ENCODE measurements around the gene TYW5.

TYW5 gene

DNA sequence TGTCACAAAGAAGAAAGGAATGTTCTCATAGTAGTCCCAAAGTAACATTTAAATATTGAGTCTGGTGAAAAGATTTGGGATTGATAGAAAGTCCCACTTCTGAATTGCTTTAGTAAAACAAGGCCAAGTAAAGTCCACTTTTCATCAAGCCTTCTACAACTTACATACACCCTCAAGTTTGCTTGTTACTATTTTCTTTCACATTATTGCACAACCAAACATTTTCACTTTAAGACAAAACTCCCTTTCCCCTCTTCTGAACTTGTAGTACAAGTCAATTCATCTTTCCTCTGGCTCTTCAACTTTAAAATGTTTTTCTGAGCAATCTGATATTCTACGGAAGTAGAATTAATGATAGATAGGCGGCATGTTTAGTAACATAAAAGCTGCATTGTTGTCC, 11.1 kb upstream of the TYW5 start:
- Histone ChIP-seq H4K20me1 (ENCODE audit: insufficient read depth, low read length) (no peaks in the 10 kb centered on the region), H3K9me2 (ENCODE audit: low read depth, low read length) (no peaks in the 10 kb centered on the region), H3K79me2 (ENCODE audit: insufficient read depth, low read length) (no peaks in the 10 kb centered on the region), H3F3A (ENCODE audit: insufficient read depth, low read length) (no peaks in the 10 kb centered on the region), H3K4me3 (ENCODE audit: low read depth, low read length, poor library complexity, severe bottlenecking) (no peak overlapping the region), H2AFZ (ENCODE audit: low read length) (no peak overlapping the region), H3K9me3 (ENCODE audit: low read length) (no peaks in the 10 kb centered on the region), H3K27ac (ENCODE audit: low read depth, low read length, poor library complexity, severe bottlenecking) (no peak overlapping the region), H3K36me3 (ENCODE audit: insufficient read depth, low read length) (peaks cover 46% of the 10 kb centered on the region), H3K9ac (ENCODE audit: low read length) (no peak overlapping the region), H3K27me3 (ENCODE audit: insufficient read depth, low read length) (no peaks in the 10 kb centered on the region), H3K4me2 (ENCODE audit: low read length) (no peak overlapping the region), H3K4me1 (ENCODE audit: insufficient read depth, low read length, severe bottlenecking) (no peaks in the 10 kb centered on the region)
- no peak for TF ChIP-seq EZH2 (IDR thresholded peaks at IDR 0.05; ENCODE audit: borderline replicate concordance, low read length)
- TF ChIP-seq, protein P1, sequence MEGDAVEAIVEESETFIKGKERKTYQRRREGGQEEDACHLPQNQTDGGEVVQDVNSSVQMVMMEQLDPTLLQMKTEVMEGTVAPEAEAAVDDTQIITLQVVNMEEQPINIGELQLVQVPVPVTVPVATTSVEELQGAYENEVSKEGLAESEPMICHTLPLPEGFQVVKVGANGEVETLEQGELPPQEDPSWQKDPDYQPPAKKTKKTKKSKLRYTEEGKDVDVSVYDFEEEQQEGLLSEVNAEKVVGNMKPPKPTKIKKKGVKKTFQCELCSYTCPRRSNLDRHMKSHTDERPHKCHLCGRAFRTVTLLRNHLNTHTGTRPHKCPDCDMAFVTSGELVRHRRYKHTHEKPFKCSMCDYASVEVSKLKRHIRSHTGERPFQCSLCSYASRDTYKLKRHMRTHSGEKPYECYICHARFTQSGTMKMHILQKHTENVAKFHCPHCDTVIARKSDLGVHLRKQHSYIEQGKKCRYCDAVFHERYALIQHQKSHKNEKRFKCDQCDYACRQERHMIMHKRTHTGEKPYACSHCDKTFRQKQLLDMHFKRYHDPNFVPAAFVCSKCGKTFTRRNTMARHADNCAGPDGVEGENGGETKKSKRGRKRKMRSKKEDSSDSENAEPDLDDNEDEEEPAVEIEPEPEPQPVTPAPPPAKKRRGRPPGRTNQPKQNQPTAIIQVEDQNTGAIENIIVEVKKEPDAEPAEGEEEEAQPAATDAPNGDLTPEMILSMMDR (IDR thresholded peaks at IDR 0.05; ENCODE audit: low read length), result no peak

DNA sequence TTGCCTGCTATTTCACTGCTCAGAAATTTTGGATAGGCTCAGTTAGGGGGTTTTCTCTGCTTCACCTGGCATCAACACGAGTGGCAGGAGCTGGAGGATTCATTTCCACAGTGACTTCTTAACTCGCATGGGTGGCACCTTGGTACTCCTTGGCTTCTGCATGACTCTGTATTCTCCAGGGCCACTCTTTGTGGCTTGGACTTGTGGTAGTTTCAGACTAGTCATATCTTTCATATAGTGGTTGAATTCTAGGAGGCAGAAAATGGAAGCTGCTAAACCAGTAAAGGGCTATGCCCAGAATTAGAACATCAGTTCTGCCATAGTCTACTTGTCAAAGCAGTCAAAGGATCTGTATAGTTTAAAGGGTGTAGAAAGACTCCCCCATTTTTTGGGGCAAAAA, 6.9 kb upstream of the TYW5 start:
- Histone ChIP-seq H3K79me2 (ENCODE audit: insufficient read depth, low read length) (no peaks in the 10 kb centered on the region), H3K9me3 (ENCODE audit: low read length) (no peaks in the 10 kb centered on the region), H3K9ac (ENCODE audit: low read length) (no peak overlapping the region), H3K4me1 (ENCODE audit: insufficient read depth, low read length, severe bottlenecking) (peaks cover 6% of the 10 kb centered on the region), H4K20me1 (ENCODE audit: insufficient read depth, low read length) (no peaks in the 10 kb centered on the region), H2AFZ (ENCODE audit: low read length) (no peak overlapping the region), H3K27ac (ENCODE audit: low read depth, low read length, poor library complexity, severe bottlenecking) (no peak overlapping the region), H3K27me3 (ENCODE audit: insufficient read depth, low read length) (no peaks in the 10 kb centered on the region), H3K36me3 (ENCODE audit: insufficient read depth, low read length) (peaks cover 75% of the 10 kb centered on the region), H3K4me2 (ENCODE audit: low read length) (no peak overlapping the region), H3F3A (ENCODE audit: insufficient read depth, low read length) (no peaks in the 10 kb centered on the region), H3K4me3 (ENCODE audit: low read depth, low read length, poor library complexity, severe bottlenecking) (no peak overlapping the region), H3K9me2 (ENCODE audit: low read depth, low read length) (no peaks in the 10 kb centered on the region)
- TF ChIP-seq, protein P1 (IDR thresholded peaks at IDR 0.05; ENCODE audit: low read length), result no peak
- TF ChIP-seq EZH2 (IDR thresholded peaks at IDR 0.05; ENCODE audit: borderline replicate concordance, low read length), result no peak

GRCh38 chr2:199958014-199958413, 2.7 kb upstream of the TYW5 start:
- Histone ChIP-seq H4K20me1 (ENCODE audit: insufficient read depth, low read length) (no peaks in the 10 kb centered on the region), H3K9me3 (ENCODE audit: low read length) (no peaks in the 10 kb centered on the region), H3K27me3 (ENCODE audit: insufficient read depth, low read length) (no peaks in the 10 kb centered on the region), H3K9ac (ENCODE audit: low read length) (no peak overlapping the region), H3F3A (ENCODE audit: insufficient read depth, low read length) (no peaks in the 10 kb centered on the region), H3K79me2 (ENCODE audit: insufficient read depth, low read length) (peaks cover 34% of the 10 kb centered on the region), H2AFZ (ENCODE audit: low read length) (no peak overlapping the region), H3K4me2 (ENCODE audit: low read length) (no peak overlapping the region), H3K27ac (ENCODE audit: low read depth, low read length, poor library complexity, severe bottlenecking) (no peak overlapping the region), H3K4me3 (ENCODE audit: low read depth, low read length, poor library complexity, severe bottlenecking) (no peak overlapping the region), H3K4me1 (ENCODE audit: insufficient read depth, low read length, severe bottlenecking) (peaks cover 34% of the 10 kb centered on the region), H3K36me3 (ENCODE audit: insufficient read depth, low read length) (peaks cover 46% of the 10 kb centered on the region), H3K9me2 (ENCODE audit: low read depth, low read length) (no peaks in the 10 kb centered on the region)
- TF ChIP-seq EZH2 (IDR thresholded peaks at IDR 0.05; ENCODE audit: borderline replicate concordance, low read length), result no peak

- H3K4me3 ChIP-seq (ENCODE audit: low read depth, low read length, poor library complexity, severe bottlenecking), result peak overlapping the region; percentile 99
- H3K79me2 ChIP-seq (ENCODE audit: insufficient read depth, low read length), result peaks cover 40% of the 10 kb centered on the region
- TF ChIP-seq, protein P1 (IDR thresholded peaks at IDR 0.05; ENCODE audit: low read length), result no peak
- TF ChIP-seq EZH2 (IDR thresholded peaks at IDR 0.05; ENCODE audit: borderline replicate concordance, low read length), result no peak
- H3K9me3 ChIP-seq (ENCODE audit: low read length), result no peaks in the 10 kb centered on the region
- H3K9ac ChIP-seq (ENCODE audit: low read length), result peak overlapping the region; percentile 90
- peak overlapping the region; percentile 96 for H3K4me2 ChIP-seq (ENCODE audit: low read length)
- H3K27me3 ChIP-seq (ENCODE audit: insufficient read depth, low read length), result no peaks in the 10 kb centered on the region
- no peaks in the 10 kb centered on the region for H3K9me2 ChIP-seq (ENCODE audit: low read depth, low read length)
- peaks cover 41% of the 10 kb centered on the region for H3K4me1 ChIP-seq (ENCODE audit: insufficient read depth, low read length, severe bottlenecking)
- no peaks in the 10 kb centered on the region for H4K20me1 ChIP-seq (ENCODE audit: insufficient read depth, low read length)
- peaks cover 29% of the 10 kb centered on the region for H3K36me3 ChIP-seq (ENCODE audit: insufficient read depth, low read length)
- H3F3A ChIP-seq (ENCODE audit: insufficient read depth, low read length), result no peaks in the 10 kb centered on the region
- peak overlapping the region; percentile 35; the same call in 1 of the 2 replicates for H2AFZ ChIP-seq (ENCODE audit: low read length)
- peak overlapping the region; percentile 67 for H3K27ac ChIP-seq (ENCODE audit: low read depth, low read length, poor library complexity, severe bottlenecking)
Observed at GRCh38 chr2:199956062-199956380, 730 bp upstream of the TYW5 start.

All from OCI-LY1 (cell line).